GM12878 (cell line): ENCODE results near the gene DIAPH3. TPM values are rescaled to one million over a fixed set of nuclear protein-coding genes. Genes with fewer than 3 reads are reported as not detected.

ENCODE experiments used
- ATAC-seq: fragments of 200-7000 bp; cut with Tn5 transposase; 3 replicates; pipeline ENCODE4 v1.9.1; 2020; ENCODE audit warnings: mild to moderate bottlenecking, moderate library complexity
- BruUV-seq: library from RNA; stranded (reverse); fragments of 400-500 nt; replicated peaks from 2 replicates; lab custom pipeline; 2021; lab: Mats Ljungman, UMichigan
- CTCF ChIA-PET: fragments of 300-600 bp; sonication (Branson Sonifier 250); formaldehyde crosslinking; extraction: SDS; loops from one replicate; lab custom pipeline; 2021; ENCODE audit warnings: inconsistent platforms; lab: Yijun Ruan, JAX
- POLR2A ChIA-PET: fragments of 350-600 bp; formaldehyde crosslinking; extraction: SDS; loops from one replicate; lab custom pipeline; 2021; ENCODE audit warnings: inconsistent platforms; lab: Charles Lee
- RAD21 ChIA-PET: fragments of 300-600 bp; sonication (Branson Sonifier 250); formaldehyde crosslinking; loops from one replicate; lab custom pipeline; 2023; ENCODE audit warnings: antibody characterized with exemption; ENCODE audit not compliant: unreplicated experiment; lab: Charles Lee
- SMC1A ChIA-PET: fragments of 300-600 bp; sonication (Branson Sonifier 250); formaldehyde crosslinking; loops from one replicate; lab custom pipeline; 2023; ENCODE audit not compliant: unreplicated experiment, uncharacterized antibody; lab: Charles Lee
- DNase-seq: peaks from one replicate; pipeline ENCODE4 v3.0.0-alpha.2; 2011; ENCODE audit warnings: low read depth, low spot score
- FAIRE-seq: peaks from 3 replicates; lab custom pipeline; 2011; peaks lifted over from hg19 to GRCh38; lab: Jason Lieb, UNC
- H2AFZ ChIP-seq: 2 replicates; pipeline ENCODE4 v1.6.0; 2011; ENCODE audit warnings: low read depth, low read length, control low read depth; ENCODE audit not compliant: control insufficient read depth
- H3K27ac ChIP-seq: 2 replicates; pipeline ENCODE4 v1.5.1; 2011; ENCODE audit warnings: control low read depth; ENCODE audit not compliant: control insufficient read depth, insufficient read depth
- H3K27me3 ChIP-seq, 2 experiments: replicated peaks in 1 of 2; 2 replicates each; pipeline versions ENCODE4 v1.6.0 to v1.6.1; 2011; ENCODE audit warnings: low read length in 1 of 2; ENCODE audit not compliant: control insufficient read depth in 2 of 2, insufficient read depth in 2 of 2
- H3K36me3 ChIP-seq, 2 experiments: 2 replicates each; pipeline ENCODE4 v1.5.1; 2011; ENCODE audit warnings: low read length in 1 of 2; ENCODE audit not compliant: control insufficient read depth in 2 of 2, insufficient read depth in 2 of 2
- H3K4me1 ChIP-seq: 2 replicates; pipeline ENCODE4 v1.6.1; 2011; ENCODE audit warnings: mild to moderate bottlenecking, low read length, moderate library complexity, mixed read lengths; ENCODE audit not compliant: control insufficient read depth, insufficient read depth
- H3K4me2 ChIP-seq: 2 replicates; pipeline ENCODE4 v1.6.0; 2011; ENCODE audit warnings: control low read depth; ENCODE audit not compliant: control insufficient read depth, insufficient read depth
- H3K4me3 ChIP-seq: fragments of 200-600 bp; sonication (generic); 2 replicates; pipeline ENCODE4 v1.5.1; 2016
- H3K79me2 ChIP-seq: 2 replicates; pipeline ENCODE4 v1.6.0; 2011; ENCODE audit warnings: low read length; ENCODE audit not compliant: control insufficient read depth, insufficient read depth
- H3K9ac ChIP-seq: 2 replicates; pipeline ENCODE4 v1.8.0; 2011; ENCODE audit warnings: low read length, control low read depth, mixed read lengths; ENCODE audit not compliant: control insufficient read depth, insufficient read depth
- H3K9me3 ChIP-seq: replicated peaks from 3 replicates; pipeline ENCODE4 v1.5.1; 2011; ENCODE audit warnings: mild to moderate bottlenecking, low read length; ENCODE audit not compliant: control insufficient read depth, insufficient read depth
- H4K20me1 ChIP-seq: 2 replicates; pipeline ENCODE4 v1.6.0; 2011; ENCODE audit not compliant: control insufficient read depth, insufficient read depth
- CREB1 ChIP-seq: IDR thresholded peaks from 2 replicates; pipeline ENCODE4 v1.6.1; 2012; ENCODE audit warnings: low read depth, mild to moderate bottlenecking, inconsistent platforms
- EZH2 ChIP-seq: IDR thresholded peaks from 2 replicates; pipeline ENCODE4 v1.6.1; 2012; ENCODE audit warnings: low read depth, mild to moderate bottlenecking, control low read depth, inconsistent platforms, low read length, borderline replicate concordance; ENCODE audit not compliant: control insufficient read depth
- GABPA ChIP-seq: IDR thresholded peaks from 2 replicates; pipeline ENCODE4 v1.6.1; 2014; ENCODE audit warnings: antibody characterized with exemption, low read depth, mild to moderate bottlenecking, inconsistent platforms
- IKZF1 ChIP-seq: fragments of 450-650 bp; conservative IDR thresholded peaks from 2 replicates; pipeline ENCODE4 v1.6.1; 2017; ENCODE audit warnings: antibody characterized with exemption, mild to moderate bottlenecking
- NFXL1 ChIP-seq: fragments of 450-650 bp; IDR thresholded peaks from 2 replicates; pipeline ENCODE4 v1.6.1; 2017; ENCODE audit warnings: antibody characterized with exemption, mild to moderate bottlenecking, borderline replicate concordance
- NR2F1 ChIP-seq: fragments of 450-650 bp; conservative IDR thresholded peaks from 2 replicates; pipeline ENCODE4 v1.6.1; 2017; ENCODE audit warnings: mild to moderate bottlenecking
- POLR2AphosphoS2 ChIP-seq: IDR thresholded peaks from 2 replicates; pipeline ENCODE4 v1.6.1; 2011; ENCODE audit warnings: low read depth, mild to moderate bottlenecking, low read length, improper control_type of control experiment, moderate library complexity
- POU2F2 ChIP-seq: IDR thresholded peaks from 3 replicates; pipeline ENCODE4 v1.6.1; 2011; ENCODE audit warnings: low read depth, mild to moderate bottlenecking, low read length, borderline replicate concordance
- STAT1 ChIP-seq: fragments of 450-650 bp; conservative IDR thresholded peaks from 2 replicates; pipeline ENCODE4 v1.6.1; 2014; ENCODE audit warnings: antibody characterized with exemption, mild to moderate bottlenecking
- STAT3 ChIP-seq: IDR thresholded peaks from 2 replicates; pipeline ENCODE4 v1.6.1; 2011; ENCODE audit warnings: low read depth, low read length, improper control_type of control experiment
- TBL1XR1 ChIP-seq: IDR thresholded peaks from 2 replicates; pipeline ENCODE4 v1.6.1; 2012; ENCODE audit warnings: low read depth, low read length, improper control_type of control experiment
- ZNF217 ChIP-seq: fragments of 450-650 bp; IDR thresholded peaks from 2 replicates; pipeline ENCODE4 v1.6.1; 2017; ENCODE audit warnings: antibody characterized with exemption, mild to moderate bottlenecking
- ZNF384 ChIP-seq: IDR thresholded peaks from 2 replicates; pipeline ENCODE4 v1.6.1; 2012; ENCODE audit warnings: low read depth, mild to moderate bottlenecking, low read length, improper control_type of control experiment, borderline replicate concordance
- WGBS: methylation state at CpG from one replicate; pipeline ENCODE4 v1.1.6; 2016; ENCODE audit warnings: low lambda C conversion rate; ENCODE audit not compliant: insufficient replicate concordance, insufficient coverage; ENCODE audit errors: missing lambda C conversion rate; 5-methylcytosine and 5-hydroxymethylcytosine counted together
- in situ Hi-C: fragments of 300-500 bp; cut with MboI; formaldehyde crosslinking; loops from 9 replicates; pipeline ENCODE4 v1.14.3; 2018; ENCODE audit warnings: mixed read lengths
- intact Hi-C: fragments of 100-400 bp; cut with micrococcal nuclease; formaldehyde crosslinking; loops from one replicate; pipeline ENCODE4 v1.14.2; 2022; ENCODE audit not compliant: unreplicated experiment
- polyA plus RNA-seq, 11 experiments: library from polyadenylated mRNA; depleted of rRNA in 4 of 11; unstranded in 6 of 11; stranded (reverse) in 5 of 11; fragments of >200 nt; fragmentation: Nextera tagmentation in 4 of 11; fragmentation: Illumina TruSeq in 1 of 11; extraction: Ambion mirVana in 4 of 11; extraction: Trizol in 1 of 11; gene quantifications; 1 replicate in 1 of 11; 2 replicates in 10 of 11; pipeline versions ENCODE4 v1.2.1 to v1.2.3, GENCODE V29; 2011 to 2016; ENCODE audit warnings: inconsistent platforms in 2 of 11, missing spikeins in 2 of 11, low read depth in 1 of 11
- total RNA-seq, 4 experiments: library from RNA; depleted of rRNA in 3 of 4; stranded (reverse); fragments of >200 nt in 3 of 4; fragmentation: Illumina TruSeq in 1 of 4; extraction: Trizol in 1 of 4; gene quantifications; 2 replicates each; pipeline versions ENCODE4 v1.2.1 to v1.2.3, GENCODE V29; 2013 to 2021
- TF ChIP-seq, protein P1 (sequence below): fragments of 450-650 bp; IDR thresholded peaks from 2 replicates; pipeline ENCODE4 v1.6.1; 2018; ENCODE audit warnings: borderline replicate concordance, mild to moderate bottlenecking; ENCODE audit not compliant: partially characterized antibody
- TF ChIP-seq, protein P2 (sequence below): fragments of 450-650 bp; formaldehyde crosslinking; IDR thresholded peaks from 2 replicates; pipeline ENCODE4 v1.5.0; 2022; ENCODE audit warnings: mild to moderate bottlenecking, missing genetic modification characterization

The DIAPH3 gene
- total and polyA plus RNA-seq, 10 of the 15 experiments (the other 5 are each of a cell fraction or from before 2014, with no cell fraction given): 10.1 to 25.2 (median 15.4) TPM

DNA sequence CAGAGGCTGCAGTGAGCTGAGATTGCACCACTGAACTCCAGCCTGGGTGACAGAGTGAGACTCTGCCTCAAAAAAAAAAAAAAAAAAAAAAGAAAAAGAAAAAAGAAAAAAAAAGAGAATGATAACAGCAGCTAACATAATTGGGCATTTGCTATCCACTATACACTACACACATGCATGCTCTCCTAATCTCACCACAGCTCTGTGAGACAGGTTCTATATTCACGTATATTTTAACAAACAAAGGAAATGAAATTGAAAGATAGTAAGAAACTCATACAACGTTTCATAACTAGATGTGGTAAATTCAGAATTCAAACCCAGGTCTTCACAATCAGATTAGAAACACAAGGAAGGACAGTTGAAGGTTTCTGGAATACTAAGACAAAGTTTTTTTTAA, 265.7 kb downstream of the DIAPH3 start:
- DNase-seq (no peak), ATAC-seq (peak; percentile 66), FAIRE-seq (no peak)
- ChIA-PET CTCF (interaction anchor here (0.9 kb wide), 1 partner anchor 8 kb away, joined by 4 read pairs; no protein-coding TSS in a partner anchor), RAD21 (no interaction called here), POLR2A (interaction anchor here (0.6 kb wide), 2 partner anchors 68 to 387 kb away, joined by 4 to 5 read pairs; no protein-coding TSS in a partner anchor), SMC1A (interaction anchor here (0.6 to 2.1 kb wide), 3 partner anchors 8 to 130 kb away, joined by 3 to 7 read pairs (median 5); no protein-coding TSS in a partner anchor)
- intact Hi-C loops: no loop called here
- TF ChIP-seq ZNF384 (no peak), CREB1 (no peak), POU2F2 (no peak), EZH2 (no peak), STAT1 (no peak), STAT3 (no peak), NFXL1 (no peak), ZNF217 (no peak), NR2F1 (no peak), TBL1XR1 (no peak), IKZF1 (no peak), POLR2AphosphoS2 (no peak), GABPA (no peak)
- TF ChIP-seq, protein P1, sequence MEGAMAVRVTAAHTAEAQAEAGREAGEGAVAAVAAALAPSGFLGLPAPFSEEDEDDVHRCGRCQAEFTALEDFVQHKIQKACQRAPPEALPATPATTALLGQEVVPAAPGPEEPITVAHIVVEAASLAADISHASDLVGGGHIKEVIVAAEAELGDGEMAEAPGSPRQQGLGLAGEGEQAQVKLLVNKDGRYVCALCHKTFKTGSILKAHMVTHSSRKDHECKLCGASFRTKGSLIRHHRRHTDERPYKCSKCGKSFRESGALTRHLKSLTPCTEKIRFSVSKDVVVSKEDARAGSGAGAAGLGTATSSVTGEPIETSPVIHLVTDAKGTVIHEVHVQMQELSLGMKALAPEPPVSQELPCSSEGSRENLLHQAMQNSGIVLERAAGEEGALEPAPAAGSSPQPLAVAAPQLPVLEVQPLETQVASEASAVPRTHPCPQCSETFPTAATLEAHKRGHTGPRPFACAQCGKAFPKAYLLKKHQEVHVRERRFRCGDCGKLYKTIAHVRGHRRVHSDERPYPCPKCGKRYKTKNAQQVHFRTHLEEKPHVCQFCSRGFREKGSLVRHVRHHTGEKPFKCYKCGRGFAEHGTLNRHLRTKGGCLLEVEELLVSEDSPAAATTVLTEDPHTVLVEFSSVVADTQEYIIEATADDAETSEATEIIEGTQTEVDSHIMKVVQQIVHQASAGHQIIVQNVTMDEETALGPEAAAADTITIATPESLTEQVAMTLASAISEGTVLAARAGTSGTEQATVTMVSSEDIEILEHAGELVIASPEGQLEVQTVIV: no peak
- TF ChIP-seq, protein P2, sequence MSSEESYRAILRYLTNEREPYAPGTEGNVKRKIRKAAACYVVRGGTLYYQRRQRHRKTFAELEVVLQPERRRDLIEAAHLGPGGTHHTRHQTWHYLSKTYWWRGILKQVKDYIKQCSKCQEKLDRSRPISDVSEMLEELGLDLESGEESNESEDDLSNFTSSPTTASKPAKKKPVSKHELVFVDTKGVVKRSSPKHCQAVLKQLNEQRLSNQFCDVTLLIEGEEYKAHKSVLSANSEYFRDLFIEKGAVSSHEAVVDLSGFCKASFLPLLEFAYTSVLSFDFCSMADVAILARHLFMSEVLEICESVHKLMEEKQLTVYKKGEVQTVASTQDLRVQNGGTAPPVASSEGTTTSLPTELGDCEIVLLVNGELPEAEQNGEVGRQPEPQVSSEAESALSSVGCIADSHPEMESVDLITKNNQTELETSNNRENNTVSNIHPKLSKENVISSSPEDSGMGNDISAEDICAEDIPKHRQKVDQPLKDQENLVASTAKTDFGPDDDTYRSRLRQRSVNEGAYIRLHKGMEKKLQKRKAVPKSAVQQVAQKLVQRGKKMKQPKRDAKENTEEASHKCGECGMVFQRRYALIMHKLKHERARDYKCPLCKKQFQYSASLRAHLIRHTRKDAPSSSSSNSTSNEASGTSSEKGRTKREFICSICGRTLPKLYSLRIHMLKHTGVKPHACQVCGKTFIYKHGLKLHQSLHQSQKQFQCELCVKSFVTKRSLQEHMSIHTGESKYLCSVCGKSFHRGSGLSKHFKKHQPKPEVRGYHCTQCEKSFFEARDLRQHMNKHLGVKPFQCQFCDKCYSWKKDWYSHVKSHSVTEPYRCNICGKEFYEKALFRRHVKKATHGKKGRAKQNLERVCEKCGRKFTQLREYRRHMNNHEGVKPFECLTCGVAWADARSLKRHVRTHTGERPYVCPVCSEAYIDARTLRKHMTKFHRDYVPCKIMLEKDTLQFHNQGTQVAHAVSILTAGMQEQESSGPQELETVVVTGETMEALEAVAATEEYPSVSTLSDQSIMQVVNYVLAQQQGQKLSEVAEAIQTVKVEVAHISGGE (CRISPR knock-in tag): no peak
- WGBS: 25% methylated on average over 2 of the region's 2 CpGs
- Histone ChIP-seq H3K9ac (no peak overlapping the region), H3K4me2 (no peak overlapping the region), H4K20me1 (no peaks in the 10 kb centered on the region), H3K36me3 (no peaks in the 10 kb centered on the region), H3K27me3 (no peaks in the 10 kb centered on the region), H2AFZ (no peak overlapping the region), H3K79me2 (no peaks in the 10 kb centered on the region), H3K27ac (no peak overlapping the region), H3K4me1 (no peaks in the 10 kb centered on the region), H3K9me3 (no peaks in the 10 kb centered on the region), H3K4me3 (no peak overlapping the region)
- no TSS peak for BruUV-seq
- in situ Hi-C loops: no loop called here
